Measurements from ENCODE around the gene THAP3.

Gene THAP3

GRCh38 chr1:6624710-6625583 is at the start of gene THAP3:
Gene THAP3, plus strand, starts transcription at chr1:6624868. Its CDS starts 351 bp downstream, at chr1:6625219.
- DNase-seq: peak in 54 of 56 donors; percentile 40 to 87 (median 72)

GRCh38 chr1:6577831-6578525 is 46.7 kb upstream of the THAP3 start:
- DNase-seq: peak in 1 of 56 donors; percentile 17

GRCh38 chr1:6578624-6579373 is 45.9 kb upstream of the THAP3 start:
- no peak for DNase-seq

- DNase-seq: peak; percentile 30 to 100 (median 97)
Observed at GRCh38 chr1:6579374-6580118, 45.1 kb upstream of the THAP3 start, which contains the start of gene ZBTB48. Gene ZBTB48, plus strand, starts transcription at chr1:6579994. Its CDS starts 616 bp downstream, at chr1:6580610.

GRCh38 chr1:6580119-6580592 is 44.5 kb upstream of the THAP3 start:
- DNase-seq: no peak

- DNase-seq: peak in 1 of 56 donors; percentile 22
Observed at GRCh38 chr1:6580593-6581409, 43.9 kb upstream of the THAP3 start.

GRCh38 chr1:6581561-6582305 is 42.9 kb upstream of the THAP3 start:
- no peak for DNase-seq

- no peak for DNase-seq
Observed at GRCh38 chr1:6582370-6582769, 42.3 kb upstream of the THAP3 start.

- no peak for DNase-seq
Observed at GRCh38 chr1:6584126-6585080, 40.3 kb upstream of the THAP3 start.

- no peak for DNase-seq
Observed at GRCh38 chr1:6585081-6585722, 39.5 kb upstream of the THAP3 start.

- no peak for DNase-seq
Observed at GRCh38 chr1:6585841-6586240, 38.8 kb upstream of the THAP3 start.

- no peak for DNase-seq
Observed at GRCh38 chr1:6586404-6586816, 38.3 kb upstream of the THAP3 start.

GRCh38 chr1:6587261-6588005 is 37.2 kb upstream of the THAP3 start:
- DNase-seq: peak in 51 of 56 donors; percentile 13 to 89 (median 65)

- no peak for DNase-seq
Observed at GRCh38 chr1:6588128-6588892, 36.4 kb upstream of the THAP3 start.

GRCh38 chr1:6588893-6589520 is 35.7 kb upstream of the THAP3 start:
- no peak for DNase-seq
